GM12878 (cell line): ENCODE data around the gene SSR2. TPM values are rescaled to one million over a fixed set of nuclear protein-coding genes. Genes with fewer than 3 reads are reported as not detected.

Experiments
- ATAC-seq: fragments of 200-7000 bp; cut with Tn5 transposase; 3 replicates; pipeline ENCODE4 v1.9.1; 2020; ENCODE audit warnings: mild to moderate bottlenecking, moderate library complexity
- BruUV-seq: library from RNA; stranded (reverse); fragments of 400-500 nt; replicated peaks from 2 replicates; lab custom pipeline; 2021; lab: Mats Ljungman, UMichigan
- CTCF ChIA-PET: fragments of 300-600 bp; sonication (Branson Sonifier 250); formaldehyde crosslinking; extraction: SDS; loops from one replicate; lab custom pipeline; 2021; ENCODE audit warnings: inconsistent platforms; lab: Yijun Ruan, JAX
- POLR2A ChIA-PET: fragments of 350-600 bp; formaldehyde crosslinking; extraction: SDS; loops from one replicate; lab custom pipeline; 2021; ENCODE audit warnings: inconsistent platforms; lab: Charles Lee
- RAD21 ChIA-PET: fragments of 300-600 bp; sonication (Branson Sonifier 250); formaldehyde crosslinking; loops from one replicate; lab custom pipeline; 2023; ENCODE audit warnings: antibody characterized with exemption; ENCODE audit not compliant: unreplicated experiment; lab: Charles Lee
- SMC1A ChIA-PET: fragments of 300-600 bp; sonication (Branson Sonifier 250); formaldehyde crosslinking; loops from one replicate; lab custom pipeline; 2023; ENCODE audit not compliant: unreplicated experiment, uncharacterized antibody; lab: Charles Lee
- DNase-seq: peaks from one replicate; pipeline ENCODE4 v3.0.0-alpha.2; 2011; ENCODE audit warnings: low read depth, low spot score
- FAIRE-seq: peaks from 3 replicates; lab custom pipeline; 2011; peaks lifted over from hg19 to GRCh38; lab: Jason Lieb, UNC
- H2AFZ ChIP-seq: 2 replicates; pipeline ENCODE4 v1.6.0; 2011; ENCODE audit warnings: low read depth, low read length, control low read depth; ENCODE audit not compliant: control insufficient read depth
- H3K27ac ChIP-seq: 2 replicates; pipeline ENCODE4 v1.5.1; 2011; ENCODE audit warnings: control low read depth; ENCODE audit not compliant: control insufficient read depth, insufficient read depth
- H3K27me3 ChIP-seq, 2 experiments: replicated peaks in 1 of 2; 2 replicates each; pipeline versions ENCODE4 v1.6.0 to v1.6.1; 2011; ENCODE audit warnings: low read length in 1 of 2; ENCODE audit not compliant: control insufficient read depth in 2 of 2, insufficient read depth in 2 of 2
- H3K36me3 ChIP-seq, 2 experiments: 2 replicates each; pipeline ENCODE4 v1.5.1; 2011; ENCODE audit warnings: low read length in 1 of 2; ENCODE audit not compliant: control insufficient read depth in 2 of 2, insufficient read depth in 2 of 2
- H3K4me1 ChIP-seq: 2 replicates; pipeline ENCODE4 v1.6.1; 2011; ENCODE audit warnings: mild to moderate bottlenecking, low read length, moderate library complexity, mixed read lengths; ENCODE audit not compliant: control insufficient read depth, insufficient read depth
- H3K4me2 ChIP-seq: 2 replicates; pipeline ENCODE4 v1.6.0; 2011; ENCODE audit warnings: control low read depth; ENCODE audit not compliant: control insufficient read depth, insufficient read depth
- H3K4me3 ChIP-seq: fragments of 200-600 bp; sonication (generic); 2 replicates; pipeline ENCODE4 v1.5.1; 2016
- H3K79me2 ChIP-seq: 2 replicates; pipeline ENCODE4 v1.6.0; 2011; ENCODE audit warnings: low read length; ENCODE audit not compliant: control insufficient read depth, insufficient read depth
- H3K9ac ChIP-seq: 2 replicates; pipeline ENCODE4 v1.8.0; 2011; ENCODE audit warnings: low read length, control low read depth, mixed read lengths; ENCODE audit not compliant: control insufficient read depth, insufficient read depth
- H3K9me3 ChIP-seq: replicated peaks from 3 replicates; pipeline ENCODE4 v1.5.1; 2011; ENCODE audit warnings: mild to moderate bottlenecking, low read length; ENCODE audit not compliant: control insufficient read depth, insufficient read depth
- H4K20me1 ChIP-seq: 2 replicates; pipeline ENCODE4 v1.6.0; 2011; ENCODE audit not compliant: control insufficient read depth, insufficient read depth
- ASH2L ChIP-seq: fragments of 300-600, 200-600 bp; sonication (generic); IDR thresholded peaks from 2 replicates; pipeline ENCODE4 v1.6.1; 2017; ENCODE audit warnings: low read depth, mild to moderate bottlenecking, borderline replicate concordance
- PAX5 ChIP-seq: IDR thresholded peaks from 2 replicates; pipeline ENCODE4 v1.6.1; 2011; ENCODE audit warnings: low read depth, low read length, borderline replicate concordance
- POLR2AphosphoS2 ChIP-seq: IDR thresholded peaks from 2 replicates; pipeline ENCODE4 v1.6.1; 2011; ENCODE audit warnings: low read depth, mild to moderate bottlenecking, low read length, improper control_type of control experiment, moderate library complexity
- RAD51 ChIP-seq: fragments of 450-650 bp; IDR thresholded peaks from 2 replicates; pipeline ENCODE4 v1.6.1; 2016; ENCODE audit warnings: moderate library complexity, mild to moderate bottlenecking, inconsistent platforms
- ZNF687 ChIP-seq: fragments of 450-650 bp; IDR thresholded peaks from 2 replicates; pipeline ENCODE4 v1.6.1; 2017; ENCODE audit warnings: mild to moderate bottlenecking, moderate library complexity
- ZZZ3 ChIP-seq: IDR thresholded peaks from 2 replicates; pipeline ENCODE4 v1.6.1; 2011; ENCODE audit warnings: low read depth; ENCODE audit not compliant: control insufficient read depth, insufficient read length
- WGBS: methylation state at CpG from one replicate; pipeline ENCODE4 v1.1.6; 2016; ENCODE audit warnings: low lambda C conversion rate; ENCODE audit not compliant: insufficient replicate concordance, insufficient coverage; ENCODE audit errors: missing lambda C conversion rate; 5-methylcytosine and 5-hydroxymethylcytosine counted together
- in situ Hi-C: fragments of 300-500 bp; cut with MboI; formaldehyde crosslinking; loops from 9 replicates; pipeline ENCODE4 v1.14.3; 2018; ENCODE audit warnings: mixed read lengths
- intact Hi-C: fragments of 100-400 bp; cut with micrococcal nuclease; formaldehyde crosslinking; loops from one replicate; pipeline ENCODE4 v1.14.2; 2022; ENCODE audit not compliant: unreplicated experiment
- polyA plus RNA-seq, 11 experiments: library from polyadenylated mRNA; depleted of rRNA in 4 of 11; unstranded in 6 of 11; stranded (reverse) in 5 of 11; fragments of >200 nt; fragmentation: Nextera tagmentation in 4 of 11; fragmentation: Illumina TruSeq in 1 of 11; extraction: Ambion mirVana in 4 of 11; extraction: Trizol in 1 of 11; gene quantifications; 1 replicate in 1 of 11; 2 replicates in 10 of 11; pipeline versions ENCODE4 v1.2.1 to v1.2.3, GENCODE V29; 2011 to 2016; ENCODE audit warnings: inconsistent platforms in 2 of 11, missing spikeins in 2 of 11, low read depth in 1 of 11
- total RNA-seq, 4 experiments: library from RNA; depleted of rRNA in 3 of 4; stranded (reverse); fragments of >200 nt in 3 of 4; fragmentation: Illumina TruSeq in 1 of 4; extraction: Trizol in 1 of 4; gene quantifications; 2 replicates each; pipeline versions ENCODE4 v1.2.1 to v1.2.3, GENCODE V29; 2013 to 2021
- TF ChIP-seq, protein P1 (sequence below): fragments of 450-650 bp; IDR thresholded peaks from 2 replicates; pipeline ENCODE4 v1.6.1; 2017; ENCODE audit warnings: borderline replicate concordance

Gene SSR2
- total and polyA plus RNA-seq, 10 of the 15 experiments (the other 5 are each of a cell fraction or from before 2014, with no cell fraction given) = 207 to 553 (median 315) TPM

DNA sequence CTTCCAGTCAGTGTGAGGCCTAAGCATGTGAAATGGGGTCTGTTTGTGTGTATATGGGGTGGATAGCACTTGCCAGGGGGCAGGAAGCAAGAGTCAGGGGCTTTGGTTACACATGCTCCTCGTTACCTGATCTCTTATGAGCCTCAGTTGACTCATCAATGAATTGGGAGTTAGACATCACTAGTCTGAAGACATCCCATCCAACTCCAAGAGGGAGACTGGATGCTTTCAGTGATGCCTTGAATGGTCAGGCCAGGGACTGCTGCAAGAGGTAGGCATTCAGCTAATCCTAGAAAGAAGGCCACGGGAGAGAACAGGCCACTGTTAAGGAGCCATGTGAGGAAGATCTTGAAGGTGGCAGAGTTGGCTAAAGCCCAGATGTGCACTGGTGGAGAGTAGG is 46.5 kb upstream of the SSR2 start:
- H2AFZ ChIP-seq = no peak overlapping the region
- TF ChIP-seq, protein P1, sequence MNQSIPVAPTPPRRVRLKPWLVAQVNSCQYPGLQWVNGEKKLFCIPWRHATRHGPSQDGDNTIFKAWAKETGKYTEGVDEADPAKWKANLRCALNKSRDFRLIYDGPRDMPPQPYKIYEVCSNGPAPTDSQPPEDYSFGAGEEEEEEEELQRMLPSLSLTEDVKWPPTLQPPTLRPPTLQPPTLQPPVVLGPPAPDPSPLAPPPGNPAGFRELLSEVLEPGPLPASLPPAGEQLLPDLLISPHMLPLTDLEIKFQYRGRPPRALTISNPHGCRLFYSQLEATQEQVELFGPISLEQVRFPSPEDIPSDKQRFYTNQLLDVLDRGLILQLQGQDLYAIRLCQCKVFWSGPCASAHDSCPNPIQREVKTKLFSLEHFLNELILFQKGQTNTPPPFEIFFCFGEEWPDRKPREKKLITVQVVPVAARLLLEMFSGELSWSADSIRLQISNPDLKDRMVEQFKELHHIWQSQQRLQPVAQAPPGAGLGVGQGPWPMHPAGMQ = no peak
- TF ChIP-seq POLR2AphosphoS2 (no peak), PAX5 (no peak), ZZZ3 (no peak), ZNF687 (no peak), ASH2L (no peak), RAD51 (no peak)
- TF ChIP-seq, all 136 proteins: peak for 0
- ChIA-PET CTCF (interaction anchor here (0.7 to 6.4 kb wide), 18 partner anchors 9 to 401 kb away, joined by 3 to 102 read pairs (median 10); partner anchors contain the start of gene KHDC4), POLR2A (interaction anchor here (0.5 to 1.1 kb wide), 3 partner anchors 8 to 90 kb away, joined by 3 to 5 read pairs (median 3); no protein-coding TSS in a partner anchor), RAD21 (interaction anchor here (0.9 to 5.1 kb wide), 8 partner anchors 11 to 419 kb away, joined by 3 to 68 read pairs (median 4); no protein-coding TSS in a partner anchor), SMC1A (interaction anchor here (0.6 to 5.4 kb wide), 15 partner anchors 8 to 415 kb away, joined by 3 to 69 read pairs (median 5); partner anchors contain the start of genes ARHGEF2, RXFP4 and SSR2)
- DNase-seq (no peak), ATAC-seq (no peak), FAIRE-seq (no peak)
- Histone ChIP-seq H3K4me3 (no peak overlapping the region), H3K9me3 (no peaks in the 10 kb centered on the region), H3K79me2 (no peaks in the 10 kb centered on the region), H3K4me1 (no peaks in the 10 kb centered on the region), H4K20me1 (no peaks in the 10 kb centered on the region), H3K27ac (no peak overlapping the region), H3K4me2 (no peak overlapping the region), H3K36me3 (no peaks in the 10 kb centered on the region), H3K9ac (no peak overlapping the region), H3K27me3 (no peaks in the 10 kb centered on the region)
- in situ Hi-C loops (loop anchor here (5.0 kb wide), 1 partner anchor 135 kb away; the partner anchor contains the start of gene KHDC4), intact Hi-C loops (loop anchor here (2.0 kb wide), 1 partner anchor 128 kb away; no protein-coding TSS in a partner anchor)
- BruUV-seq = no TSS peak
- 7% methylated on average over 2 of the region's 2 CpGs for WGBS
